Body of pancreas (tissue), 4 donors: ENCODE results near the gene RHOXF2B. TPM values are rescaled to one million over a fixed set of nuclear protein-coding genes. Genes with fewer than 3 reads are reported as not detected.
"Not testable (repeated sequence)": the region's sequence is repeated elsewhere in the genome, so short reads cannot be mapped to it uniquely, and the experiment has no call there.

Source experiments
- ATAC-seq: fragments of 150-250 bp; one replicate; pipeline ENCODE4 v1.9.1; 2016
- DNase-seq, 4 donors: peaks; one replicate each; pipeline ENCODE4 v3.0.0-alpha.2; 2019
- H3K27ac ChIP-seq, 4 donors: fragments of 200-600 bp; sonication (generic); 1 replicate in 3 of 4; 2 replicates in 1 of 4; pipeline versions ENCODE4 v1.5.1 to v1.6.1; 2016 to 2019; ENCODE audit warnings: mild to moderate bottlenecking in 1 of 4, mixed read lengths in 1 of 4, moderate library complexity in 1 of 4
- H3K27me3 ChIP-seq, 2 donors: fragments of 200-600 bp; sonication (generic); one replicate each; pipeline ENCODE4 v1.6.0; 2016; ENCODE audit warnings: mild to moderate bottlenecking in 1 of 2
- H3K36me3 ChIP-seq, 2 donors: fragments of 200-600 bp; sonication (generic); replicated peaks in 1 of 2; 2 replicates each; pipeline ENCODE4 v1.5.1; 2016; ENCODE audit warnings: low read depth in 2 of 2; ENCODE audit not compliant: insufficient read depth in 1 of 2
- H3K4me1 ChIP-seq: fragments of 200-600 bp; sonication (generic); one replicate; pipeline ENCODE4 v1.6.0; 2016
- H3K4me3 ChIP-seq, 2 donors: fragments of 200-600 bp; sonication (generic); 1 replicate in 1 of 2; 2 replicates in 1 of 2; pipeline ENCODE4 v1.5.1; 2016 to 2019
- H3K9me3 ChIP-seq, 3 donors: fragments of 200-600 bp; sonication (generic); 1 replicate in 2 of 3; 2 replicates in 1 of 3; pipeline ENCODE4 v1.5.1; 2016
- POLR2A ChIP-seq, 3 donors: fragments of 450-650 bp; IDR thresholded peaks; one replicate each; pipeline ENCODE4 v1.6.1; 2016; ENCODE audit warnings: antibody characterized with exemption in 3 of 3, mild to moderate bottlenecking in 2 of 3
- WGBS, 2 donors: methylation state at CpG; one replicate each; pipeline ENCODE4 v1.1.5; 2017; 5-methylcytosine and 5-hydroxymethylcytosine counted together
- intact Hi-C: fragments of 100-400 bp; cut with DNase I; formaldehyde crosslinking; loops from one replicate; pipeline ENCODE4 v1.15.1; 2023
- total RNA-seq, 2 donors: library from RNA; depleted of rRNA; stranded (reverse); fragments of >200 nt; gene quantifications; one replicate each; pipeline ENCODE4 v1.1.0, GENCODE V29; 2016
- TF ChIP-seq, protein P1 (sequence below), 7 experiments: fragments of 450-650 bp in 4 of 7; fragments of 200-600 bp in 3 of 7; sonication (generic) in 3 of 7; IDR thresholded peaks; one replicate each; pipeline ENCODE4 v1.5.1; 2016 to 2019; ENCODE audit warnings: antibody characterized with exemption in 7 of 7

RHOXF2B gene
- not detected for total RNA-seq

DNA sequence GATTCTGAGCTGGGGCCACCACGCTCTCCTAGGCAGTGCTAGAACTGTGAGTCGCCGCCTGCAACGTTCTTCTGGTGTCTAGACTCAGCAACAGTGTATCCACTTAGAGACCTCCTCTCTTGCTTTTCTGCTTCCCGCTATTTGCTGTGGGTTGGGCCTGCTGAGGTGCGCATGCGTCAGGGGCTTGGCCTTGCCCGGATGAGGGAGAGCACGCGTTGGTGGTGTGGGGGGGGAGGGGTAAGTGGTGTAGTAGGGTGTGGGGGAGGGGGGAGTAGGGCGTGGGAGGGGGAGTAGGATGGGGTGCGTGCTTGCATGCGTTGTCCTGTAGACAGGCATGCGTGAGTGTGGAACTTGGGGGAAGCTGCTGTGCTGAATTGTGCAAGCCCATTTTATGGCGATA lies at the start of gene RHOXF2B:
Gene RHOXF2B, minus strand, starts transcription at position 101 of the 400 bp plus-strand sequence. CDS start 138 bp downstream, outside the sequence.
- H3K27ac ChIP-seq, H3K9me3 ChIP-seq, intact Hi-C loops, H3K4me1 ChIP-seq, H3K4me3 ChIP-seq, ATAC-seq, H3K27me3 ChIP-seq, DNase-seq, H3K36me3 ChIP-seq: not testable (repeated sequence)
- WGBS, 2 donors, result no CpG with 5 or more reads among the region's 15 CpGs

DNA sequence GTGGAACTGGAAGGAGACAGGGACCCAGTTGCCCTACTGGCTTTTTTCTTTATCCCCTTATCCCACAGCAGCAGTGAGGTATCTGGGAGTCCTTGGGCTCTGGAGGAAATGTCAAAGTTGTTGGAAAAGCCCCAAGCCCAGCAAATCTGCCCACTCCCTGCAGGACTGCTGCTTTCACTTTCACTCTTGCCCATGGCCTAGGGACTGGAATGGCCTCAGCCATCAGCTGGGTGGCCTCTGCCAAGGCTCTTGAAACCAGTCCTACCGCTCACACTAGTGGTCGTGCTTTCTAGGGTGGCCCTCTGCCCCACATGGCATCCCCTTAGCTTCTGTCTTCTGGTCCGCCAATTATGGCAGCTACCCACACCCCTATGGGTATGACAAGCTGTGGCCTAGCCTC lies 48.0 kb upstream of the RHOXF2B start:
- WGBS, 2 donors, result 79 to 90% methylated on average over 2 of the region's 3 CpGs
- H3K9me3 ChIP-seq, result no peaks in the 10 kb centered on the region
- H3K4me1 ChIP-seq, result no peaks in the 10 kb centered on the region
- no peaks in the 10 kb centered on the region for H3K36me3 ChIP-seq
- H3K27ac ChIP-seq, result no peak overlapping the region
- peak in 1 of 4 donors; percentile 5 for DNase-seq
- intact Hi-C loops, result no loop called here
- TF ChIP-seq, protein P1, sequence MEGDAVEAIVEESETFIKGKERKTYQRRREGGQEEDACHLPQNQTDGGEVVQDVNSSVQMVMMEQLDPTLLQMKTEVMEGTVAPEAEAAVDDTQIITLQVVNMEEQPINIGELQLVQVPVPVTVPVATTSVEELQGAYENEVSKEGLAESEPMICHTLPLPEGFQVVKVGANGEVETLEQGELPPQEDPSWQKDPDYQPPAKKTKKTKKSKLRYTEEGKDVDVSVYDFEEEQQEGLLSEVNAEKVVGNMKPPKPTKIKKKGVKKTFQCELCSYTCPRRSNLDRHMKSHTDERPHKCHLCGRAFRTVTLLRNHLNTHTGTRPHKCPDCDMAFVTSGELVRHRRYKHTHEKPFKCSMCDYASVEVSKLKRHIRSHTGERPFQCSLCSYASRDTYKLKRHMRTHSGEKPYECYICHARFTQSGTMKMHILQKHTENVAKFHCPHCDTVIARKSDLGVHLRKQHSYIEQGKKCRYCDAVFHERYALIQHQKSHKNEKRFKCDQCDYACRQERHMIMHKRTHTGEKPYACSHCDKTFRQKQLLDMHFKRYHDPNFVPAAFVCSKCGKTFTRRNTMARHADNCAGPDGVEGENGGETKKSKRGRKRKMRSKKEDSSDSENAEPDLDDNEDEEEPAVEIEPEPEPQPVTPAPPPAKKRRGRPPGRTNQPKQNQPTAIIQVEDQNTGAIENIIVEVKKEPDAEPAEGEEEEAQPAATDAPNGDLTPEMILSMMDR (IDR thresholded peaks at IDR 0.05), result no peak
- TF ChIP-seq POLR2A (IDR thresholded peaks at IDR 0.05), result no peak
- no peak overlapping the region for H3K4me3 ChIP-seq
- H3K27me3 ChIP-seq, result no peaks in the 10 kb centered on the region
- no peak for ATAC-seq

DNA sequence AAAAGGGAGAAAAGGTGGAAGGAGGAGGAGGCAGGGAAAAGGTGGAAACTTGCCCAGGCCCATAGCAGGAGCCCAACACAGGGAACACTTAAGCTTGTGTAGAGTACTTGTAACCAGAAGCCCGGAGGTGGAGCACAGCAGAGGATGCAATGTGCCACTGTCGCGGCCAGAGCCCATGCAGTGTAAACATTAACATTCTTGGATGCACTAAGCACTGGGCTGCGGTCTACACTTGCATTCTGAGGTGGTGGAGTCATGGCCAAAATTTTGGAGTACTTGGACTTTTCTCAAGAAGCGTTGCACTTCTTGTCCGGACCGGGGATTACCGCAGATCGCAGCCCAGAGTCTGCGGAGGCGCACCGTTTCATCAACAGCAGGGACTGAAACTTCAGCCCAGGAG lies 42.7 kb upstream of the RHOXF2B start:
- no peak overlapping the region for H3K4me3 ChIP-seq
- TF ChIP-seq, protein P1 (IDR thresholded peaks at IDR 0.05), result no peak
- no peak for TF ChIP-seq POLR2A (IDR thresholded peaks at IDR 0.05)
- intact Hi-C loops, result no loop called here
- H3K9me3 ChIP-seq, result no peaks in the 10 kb centered on the region
- no peaks in the 10 kb centered on the region for H3K36me3 ChIP-seq
- DNase-seq (no peak), ATAC-seq (no peak)
- no peaks in the 10 kb centered on the region for H3K27me3 ChIP-seq
- H3K4me1 ChIP-seq, result no peaks in the 10 kb centered on the region
- no peak overlapping the region for H3K27ac ChIP-seq
- 50 to 71% methylated on average over 5 to 8 of the region's 12 CpGs for WGBS, 2 donors

DNA sequence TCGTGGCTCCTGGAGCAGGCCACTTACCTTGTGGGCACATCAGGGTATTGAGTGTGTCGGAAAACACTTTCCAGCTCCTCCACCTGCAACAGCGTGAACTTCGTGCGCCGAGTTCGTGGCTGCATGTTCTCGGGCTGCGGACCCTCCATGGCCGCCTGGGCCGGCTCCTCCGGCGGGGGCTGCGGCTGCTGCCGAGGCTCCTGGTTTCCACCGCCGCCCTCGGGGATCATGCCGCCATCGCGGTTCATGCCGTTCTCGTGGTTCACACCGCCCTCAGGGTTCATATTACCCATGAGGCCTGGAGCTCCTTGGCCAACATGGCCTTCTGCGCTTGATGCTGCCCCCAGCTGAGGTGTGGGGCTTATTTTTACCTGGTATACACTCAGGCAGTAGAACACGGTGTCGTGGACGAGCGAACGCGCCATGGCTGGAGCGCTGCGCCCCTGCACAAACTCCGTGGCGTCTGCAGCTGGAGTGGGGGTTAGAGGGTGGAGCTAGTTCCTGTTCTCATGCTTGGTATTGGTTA lies 38.0 kb upstream of the RHOXF2B start, which contains the start of gene RHOXF1:
Gene RHOXF1, minus strand, starts transcription at position 476 of the 526 bp plus-strand sequence. Its CDS starts 51 bp downstream, at position 425.
- TF ChIP-seq POLR2A (IDR thresholded peaks at IDR 0.05), result no peak
- TF ChIP-seq, protein P1 (IDR thresholded peaks at IDR 0.05), result no peak
- Histone ChIP-seq H3K27ac (no peak within 1 kb of the TSS), H3K9me3 (no peaks in the 10 kb centered on the region), H3K4me1 (no peaks in the 10 kb centered on the region), H3K36me3 (no peaks in the 10 kb centered on the region), H3K4me3 (no peak within 1 kb of the TSS), H3K27me3 (no peaks in the 10 kb centered on the region)
- no peak for ATAC-seq
- intact Hi-C loops, result no loop called here
- WGBS, 2 donors, result 80 to 90% methylated on average over 1 to 6 of the region's 35 CpGs
- no peak for DNase-seq

DNA sequence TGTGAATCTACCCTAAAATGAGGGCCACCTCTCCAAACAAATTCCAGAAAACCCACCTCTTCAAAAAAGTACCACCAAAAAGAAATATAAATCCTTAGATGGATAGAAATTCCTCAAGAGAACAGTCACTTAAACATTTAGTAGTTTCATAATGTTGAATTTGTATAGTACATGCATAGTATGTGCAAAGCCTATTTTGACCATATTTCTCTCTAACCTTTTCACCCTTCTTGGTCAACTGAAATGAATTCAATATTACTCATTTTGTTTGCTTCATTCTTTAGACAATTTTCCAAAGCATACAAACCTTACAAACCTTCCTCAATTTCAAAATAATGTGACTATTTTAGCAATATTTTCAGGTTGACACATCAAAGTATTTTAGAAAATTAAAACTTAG lies 34.1 kb upstream of the RHOXF2B start:
- DNase-seq, result no peak
- TF ChIP-seq POLR2A (IDR thresholded peaks at IDR 0.05), result no peak
- TF ChIP-seq, protein P1 (IDR thresholded peaks at IDR 0.05), result no peak
- intact Hi-C loops, result no loop called here
- no peaks in the 10 kb centered on the region for H3K36me3 ChIP-seq
- no peaks in the 10 kb centered on the region for H3K4me1 ChIP-seq
- no peak overlapping the region for H3K4me3 ChIP-seq
- H3K9me3 ChIP-seq, result no peaks in the 10 kb centered on the region
- no peaks in the 10 kb centered on the region for H3K27me3 ChIP-seq
- ATAC-seq, result no peak
- no peak overlapping the region for H3K27ac ChIP-seq
